Endometrial microvascular endothelial cells (primary cell): Measurements from ENCODE around the gene SLC35F1. TPM values are rescaled to one million over a fixed set of nuclear protein-coding genes. Genes with fewer than 3 reads are reported as not detected.

ENCODE experiments used
- in situ Hi-C: cut with HindIII; loops from 2 replicates; pipeline ENCODE4 v1.10.0; 2017; ENCODE audit warnings: low sequenced_read_pairs, low pct_unique_long_range_greater_than_20kb; ENCODE audit errors: inconsistent ontology term
- total RNA-seq: library from RNA; depleted of rRNA; stranded (reverse); fragments of >200 nt; gene quantifications from one replicate; pipeline ENCODE4 v1.2.3, GENCODE V29; 2015; ENCODE audit errors: inconsistent ontology term

SLC35F1 gene
- total RNA-seq, 1 donor from 2014 or later: not detected

DNA sequence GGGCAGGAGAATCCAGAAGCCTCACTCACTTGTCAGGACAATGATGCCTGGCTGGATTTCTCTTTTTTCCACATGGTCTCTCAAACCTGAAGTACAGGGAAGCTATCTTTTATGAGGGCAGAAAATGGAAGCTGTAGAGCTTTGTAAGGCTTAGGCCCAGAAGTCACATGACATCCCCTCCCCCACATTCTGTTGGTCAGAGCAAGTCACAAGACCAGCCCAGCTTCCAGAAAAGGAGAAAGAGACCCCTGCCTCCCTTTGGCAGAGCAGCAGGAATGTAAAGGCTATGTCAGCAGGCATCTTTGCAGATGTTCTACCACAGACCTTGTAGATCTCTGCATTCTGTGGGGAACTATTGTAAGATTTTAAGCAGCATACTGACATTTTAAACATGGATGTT is 245.5 kb downstream of the SLC35F1 start:
- in situ Hi-C loops: no loop called here

DNA sequence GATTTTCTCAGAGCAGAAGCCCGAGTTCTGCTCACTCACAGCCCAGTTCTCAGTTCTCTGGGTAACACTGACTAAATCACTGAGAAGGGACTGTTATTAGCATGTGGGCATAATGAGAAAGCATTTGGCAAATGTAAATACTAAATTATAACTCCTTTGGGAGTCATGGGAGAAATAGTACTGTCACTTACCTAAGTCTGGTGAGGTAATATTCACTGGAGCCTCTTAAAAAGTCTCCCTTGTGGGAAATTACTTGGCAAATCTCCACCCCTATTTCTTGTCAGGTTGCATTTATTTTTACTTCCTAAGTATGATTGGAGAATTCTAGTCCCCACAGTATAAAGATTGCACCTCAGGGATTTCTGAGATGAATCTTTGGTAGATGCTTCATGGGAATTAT is 254.3 kb downstream of the SLC35F1 start:
- in situ Hi-C loops: no loop called here

DNA sequence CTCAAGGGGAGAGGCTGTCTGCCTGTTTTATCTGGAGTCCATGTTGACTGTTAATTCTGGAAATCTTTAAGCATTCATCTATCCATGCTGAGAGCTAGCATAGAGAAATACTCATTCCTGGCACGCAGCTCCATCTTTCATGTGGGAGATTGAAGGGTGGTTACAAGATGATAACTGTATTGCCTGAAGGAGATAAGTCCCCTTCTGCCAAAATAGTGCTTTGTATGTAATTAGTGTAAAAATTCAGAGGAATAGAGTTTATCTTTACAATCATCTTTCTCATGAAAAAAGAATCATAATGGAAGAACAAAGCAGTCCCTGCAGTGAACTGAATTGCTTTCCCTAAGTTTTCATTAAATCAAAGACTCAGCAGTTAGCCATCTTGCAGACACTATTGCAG is 256.5 kb downstream of the SLC35F1 start:
- in situ Hi-C loops: no loop called here

DNA sequence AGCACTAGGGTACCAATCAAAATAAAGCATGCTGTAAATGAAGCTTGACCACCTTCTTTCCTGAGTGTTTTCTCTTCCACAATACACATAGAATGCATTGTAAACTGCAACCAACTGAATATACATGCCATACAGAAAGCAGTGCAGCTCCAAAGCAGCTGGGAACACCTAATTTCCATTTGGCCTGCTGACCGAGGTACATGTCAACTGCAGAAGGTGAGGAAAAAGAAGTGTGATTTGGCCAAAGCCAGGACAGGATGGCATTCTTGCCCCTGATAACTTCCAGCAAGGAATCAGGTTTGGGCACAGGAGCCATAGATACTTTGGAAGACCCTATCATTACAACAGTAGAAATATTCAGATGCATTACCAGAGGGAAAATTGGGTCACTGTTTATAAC is 258.4 kb downstream of the SLC35F1 start:
- in situ Hi-C loops: no loop called here

DNA sequence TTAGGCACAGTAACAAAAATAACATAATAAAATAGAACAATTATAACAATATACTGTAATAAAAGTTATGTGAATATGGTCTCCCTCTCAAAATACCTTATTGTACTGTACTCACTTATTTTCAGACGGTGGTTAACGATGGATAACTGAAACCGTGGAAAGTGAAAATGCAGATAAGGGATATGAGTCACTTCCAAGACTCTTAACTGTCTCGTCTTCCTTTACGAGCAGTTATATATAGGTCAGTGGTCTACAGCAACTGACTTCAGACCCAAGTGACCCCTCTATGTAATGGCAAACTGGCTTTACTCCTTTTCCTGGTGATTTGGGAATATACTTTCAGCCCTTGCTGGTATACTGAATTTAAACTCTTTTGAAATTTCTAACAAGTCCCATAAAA is 261.4 kb downstream of the SLC35F1 start:
- in situ Hi-C loops: no loop called here

DNA sequence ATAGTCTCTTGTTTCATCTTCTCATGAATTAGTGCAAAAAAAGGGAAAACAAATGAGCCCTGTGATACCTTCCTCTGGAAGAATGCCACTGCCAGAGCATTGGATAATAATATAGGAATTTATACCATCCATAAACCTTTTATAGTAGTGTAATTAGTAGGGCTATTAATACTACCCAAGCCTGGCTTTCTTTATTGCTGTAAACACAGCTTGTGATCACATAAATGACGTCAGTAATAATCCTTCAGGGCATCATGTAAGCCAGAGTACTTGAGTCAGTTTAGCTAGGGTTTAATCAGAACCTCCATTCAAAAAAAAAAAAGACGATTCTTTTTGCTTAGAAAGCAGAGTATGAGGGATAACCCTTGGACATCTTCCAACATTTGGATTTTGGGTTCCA is 264.8 kb downstream of the SLC35F1 start:
- in situ Hi-C loops: no loop called here

DNA sequence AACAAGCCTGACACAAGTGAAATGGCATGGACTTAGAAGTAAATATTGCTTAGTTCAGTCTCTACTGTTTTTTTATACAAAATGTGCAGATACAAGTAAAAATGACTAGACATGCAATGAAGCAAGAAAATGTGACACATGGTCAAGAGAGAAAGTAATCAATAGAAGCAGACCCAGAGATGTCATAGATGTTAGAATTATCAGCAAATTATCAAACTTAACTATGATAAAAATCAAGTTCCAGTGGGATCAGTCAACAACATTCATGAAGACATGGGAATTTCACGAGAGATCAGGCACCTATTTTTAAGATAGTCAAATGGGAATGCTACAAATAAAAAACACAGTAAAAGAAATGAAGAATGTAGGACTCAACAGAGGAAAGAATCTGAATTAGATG is 267.0 kb downstream of the SLC35F1 start:
- in situ Hi-C loops: no loop called here

DNA sequence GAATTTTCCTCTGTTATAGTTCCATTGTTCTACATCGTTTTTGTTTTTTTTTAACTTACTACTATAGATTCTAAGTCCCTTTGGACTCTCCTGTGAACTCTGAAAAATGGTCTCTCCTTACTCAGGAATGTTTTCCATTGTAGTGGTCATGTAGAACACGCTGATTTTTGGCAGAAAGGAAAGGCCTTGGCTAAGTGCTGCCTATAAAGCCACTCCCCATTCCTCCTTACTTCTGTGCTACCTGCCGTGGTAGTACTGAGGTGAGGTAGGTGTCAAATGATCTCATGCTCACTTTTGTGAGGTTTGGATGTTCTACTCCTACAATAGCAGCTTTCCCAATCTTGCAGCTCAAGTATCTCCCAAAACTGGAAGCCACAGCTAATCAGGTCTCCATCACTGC is 270.7 kb downstream of the SLC35F1 start:
- in situ Hi-C loops: no loop called here

DNA sequence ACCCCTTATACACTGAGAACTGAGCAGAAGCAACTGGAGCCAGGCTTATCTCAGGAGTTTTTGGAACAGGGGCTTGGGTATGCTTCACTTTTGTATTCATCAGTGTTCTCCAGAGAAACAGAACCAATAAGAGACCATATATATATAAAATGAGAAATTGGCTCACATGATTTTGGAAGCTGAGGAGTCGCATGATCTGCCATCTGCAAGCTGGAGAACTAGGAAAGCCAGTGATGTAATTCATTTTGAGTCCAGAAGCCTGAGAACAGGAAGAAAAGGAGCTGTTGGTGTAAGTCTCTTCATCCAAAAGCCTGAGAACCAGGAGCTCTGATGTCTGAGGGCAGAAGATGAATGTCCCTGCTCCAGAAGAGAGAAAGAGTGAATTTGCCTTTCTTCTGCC is 272.0 kb downstream of the SLC35F1 start:
- in situ Hi-C loops: no loop called here

DNA sequence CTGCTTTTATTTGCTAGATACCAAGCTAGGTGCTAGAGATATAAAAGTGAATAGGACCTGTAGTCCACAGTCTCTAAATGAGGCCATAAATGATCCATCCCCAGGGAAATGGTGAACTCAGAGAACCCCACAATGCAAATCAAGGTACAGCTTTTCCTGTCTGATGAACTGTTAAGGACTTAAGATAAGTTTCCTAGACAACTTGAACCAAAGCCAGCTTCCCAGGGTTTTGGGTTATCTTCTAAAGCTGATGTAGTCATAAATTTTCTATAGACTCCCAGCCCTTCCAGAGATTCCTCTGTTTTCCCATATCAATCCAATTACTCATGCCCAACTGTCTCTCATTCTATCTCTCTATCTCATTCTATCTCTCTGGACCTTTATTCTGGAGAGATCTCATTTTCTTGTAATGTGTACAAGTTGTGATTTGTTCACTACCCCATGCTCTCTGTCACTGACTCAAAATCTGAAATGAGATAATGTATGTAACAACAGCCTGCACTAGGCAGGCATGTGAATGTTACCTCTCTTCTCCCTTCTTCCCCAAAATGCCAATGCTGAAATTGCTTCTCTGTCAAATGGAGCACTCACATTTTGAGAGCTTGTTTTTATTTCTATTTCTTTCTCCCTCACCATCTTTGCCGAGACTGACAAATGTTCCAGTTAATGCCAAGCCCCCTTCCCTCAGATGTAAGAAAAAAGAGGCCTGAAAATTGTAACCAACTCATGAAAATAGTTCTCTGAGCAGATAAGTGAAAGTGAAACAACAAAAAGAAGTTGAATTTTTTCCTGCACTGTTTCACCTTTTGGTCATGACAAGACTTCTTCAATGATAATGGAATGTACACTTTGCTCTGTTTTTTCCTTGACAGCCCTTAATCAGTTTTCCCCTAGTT is 279.9 kb downstream of the SLC35F1 start:
- in situ Hi-C loops: no loop called here

DNA sequence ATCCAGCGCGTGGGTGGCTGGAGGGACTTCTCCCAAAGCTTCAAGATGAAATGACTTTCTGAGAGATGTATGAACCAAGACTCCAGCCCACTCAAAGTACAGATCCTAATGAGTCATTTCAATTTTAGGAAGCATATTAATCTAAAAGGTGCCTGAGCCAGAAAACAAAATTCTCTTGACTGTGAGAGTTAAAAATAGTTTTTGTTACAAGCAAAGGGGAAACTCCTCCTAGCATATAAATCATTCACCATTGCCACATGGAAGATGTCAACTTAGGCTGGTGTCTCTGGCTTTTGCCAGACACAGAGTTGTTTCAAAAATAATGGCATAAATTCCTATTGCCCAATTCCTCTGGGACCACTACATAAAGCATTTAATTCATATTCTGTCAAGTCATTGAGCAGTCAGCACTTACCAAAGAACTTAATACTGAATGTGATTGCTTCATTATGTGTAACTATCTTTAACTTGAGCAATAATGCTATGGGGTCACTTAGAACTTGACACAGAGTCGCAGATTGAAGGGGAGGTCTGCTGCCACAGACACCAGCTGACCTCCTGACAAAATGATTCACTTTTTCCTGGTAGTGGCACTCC is 280.6 kb downstream of the SLC35F1 start:
- in situ Hi-C loops: no loop called here

DNA sequence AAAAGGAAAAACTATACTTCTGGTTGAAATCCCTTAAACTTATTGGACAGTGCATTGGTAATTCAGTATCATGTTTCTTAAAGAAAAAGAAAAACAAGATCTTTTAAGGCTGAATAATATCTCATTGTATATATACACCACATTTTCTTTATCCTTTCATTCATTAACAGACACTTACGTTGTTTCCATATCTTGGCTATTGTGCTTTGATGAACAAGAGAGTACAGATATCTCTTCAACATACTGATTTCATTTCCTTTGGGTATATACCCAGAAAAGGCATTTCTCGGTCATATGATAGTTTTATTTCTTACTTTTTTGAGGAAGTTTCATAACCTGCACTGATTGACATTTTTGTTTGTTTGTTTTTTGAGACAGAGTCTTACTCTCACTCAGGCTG is 281.5 kb downstream of the SLC35F1 start:
- in situ Hi-C loops: no loop called here

DNA sequence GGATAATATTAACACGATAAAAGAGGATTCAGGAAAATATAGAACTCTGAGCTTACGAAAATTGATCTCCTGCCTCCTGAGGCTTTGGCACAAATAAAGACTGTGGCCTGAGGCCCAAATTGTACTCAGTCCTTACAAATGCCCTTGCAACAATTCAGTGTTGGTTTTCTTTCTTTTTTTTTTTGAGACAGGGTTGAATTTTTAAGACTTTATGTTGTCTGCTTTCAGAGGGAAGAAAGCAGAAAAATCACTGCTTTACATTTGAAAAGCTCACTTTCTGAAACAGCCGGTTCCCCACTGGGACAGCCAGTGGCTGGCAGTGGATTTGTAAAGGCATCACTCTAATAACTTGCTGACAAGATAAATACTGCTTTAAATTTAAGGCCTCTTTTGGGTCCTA is 290.5 kb downstream of the SLC35F1 start:
- in situ Hi-C loops: no loop called here

DNA sequence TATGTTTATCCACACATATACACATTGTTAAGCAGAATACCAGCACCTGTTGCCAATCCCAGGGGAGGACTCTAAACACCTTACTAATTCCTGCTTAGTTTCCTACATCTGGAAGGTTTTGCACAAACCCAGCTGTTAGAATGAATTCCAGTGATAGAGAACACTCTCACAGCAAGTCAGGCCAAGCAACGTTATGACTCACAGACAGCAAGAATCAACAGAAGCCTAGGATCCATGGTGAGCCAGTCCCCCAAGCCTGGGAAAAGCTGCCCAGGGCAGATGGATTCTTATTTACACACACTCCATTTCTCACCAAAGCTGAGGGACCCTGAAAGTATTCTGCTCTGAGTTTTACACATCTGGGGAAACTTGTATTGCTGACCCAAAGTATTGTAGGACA is 291.7 kb downstream of the SLC35F1 start:
- in situ Hi-C loops: no loop called here

DNA sequence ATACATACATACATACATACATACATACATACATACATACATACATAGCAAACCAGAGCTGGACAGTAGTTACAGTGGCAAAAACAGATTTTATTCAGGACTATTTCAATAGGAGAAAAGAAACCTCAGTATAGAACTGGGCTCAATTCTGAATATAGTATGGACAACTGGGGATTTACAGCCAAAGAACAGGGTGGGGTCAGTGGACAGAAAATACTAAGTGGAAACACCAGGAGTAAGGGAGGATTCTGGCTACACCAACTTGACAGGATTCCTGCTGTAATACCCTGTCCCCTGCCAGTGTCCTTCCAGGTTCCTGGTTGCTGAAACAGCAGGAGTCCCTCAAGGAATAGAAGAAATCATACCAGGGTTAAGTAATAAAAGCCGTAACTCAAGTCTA is 293.1 kb downstream of the SLC35F1 start:
- in situ Hi-C loops: no loop called here

DNA sequence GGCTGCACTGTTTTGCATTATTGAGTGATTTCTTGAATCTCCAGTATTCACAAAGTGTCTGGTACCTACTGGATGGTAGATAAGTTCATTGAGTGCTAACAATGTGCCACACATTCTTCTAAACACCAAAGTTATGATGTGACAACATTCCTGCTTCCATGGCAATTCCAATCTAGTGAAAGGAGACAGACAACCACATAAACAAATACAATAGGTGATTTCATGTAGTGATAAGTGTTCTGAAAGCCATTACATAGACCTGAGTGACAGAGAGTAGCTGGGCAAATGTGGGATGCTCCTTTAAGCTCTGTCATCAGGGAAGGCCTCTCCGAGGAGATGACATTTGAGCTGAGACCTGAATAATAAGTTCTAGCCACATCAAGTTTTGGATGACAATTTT is 295.5 kb downstream of the SLC35F1 start:
- in situ Hi-C loops: no loop called here

DNA sequence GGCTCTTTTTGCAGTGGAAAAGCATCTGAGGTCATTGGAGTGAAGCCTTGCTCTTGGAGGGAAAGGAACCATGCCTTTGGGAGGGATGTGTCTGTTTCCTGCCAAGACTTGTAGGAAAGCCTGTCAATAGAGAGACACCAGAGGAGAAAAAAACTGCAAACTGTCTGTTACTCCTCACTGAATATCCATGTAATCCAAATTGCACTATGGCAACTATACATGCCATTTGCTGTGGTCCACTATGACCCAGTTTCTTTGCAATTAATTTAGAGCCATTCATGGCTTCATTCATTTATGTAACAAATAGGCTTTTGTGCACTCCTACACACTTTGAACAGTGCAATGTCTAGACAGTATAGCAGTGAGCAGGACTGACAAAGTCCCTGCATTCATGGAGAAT is 296.5 kb downstream of the SLC35F1 start:
- in situ Hi-C loops: no loop called here

DNA sequence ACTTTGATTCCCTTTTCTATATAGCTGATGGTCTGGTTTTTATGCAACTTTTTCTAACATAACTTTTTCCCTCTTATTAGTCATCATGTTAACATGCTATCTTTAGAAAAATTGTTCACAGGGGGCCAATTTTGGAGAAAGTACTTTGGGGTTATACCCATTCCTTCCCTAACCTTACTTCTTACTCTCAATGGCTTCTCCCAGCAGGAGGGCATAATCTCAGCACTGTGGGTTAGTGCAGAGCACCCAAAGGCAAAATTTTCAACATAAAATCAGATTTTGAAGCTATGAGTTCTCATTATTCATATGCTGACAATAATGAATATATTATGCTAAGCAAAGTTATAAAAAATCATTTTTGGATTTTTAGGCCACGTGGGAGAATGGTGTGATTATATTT is 299.2 kb downstream of the SLC35F1 start:
- in situ Hi-C loops: no loop called here

DNA sequence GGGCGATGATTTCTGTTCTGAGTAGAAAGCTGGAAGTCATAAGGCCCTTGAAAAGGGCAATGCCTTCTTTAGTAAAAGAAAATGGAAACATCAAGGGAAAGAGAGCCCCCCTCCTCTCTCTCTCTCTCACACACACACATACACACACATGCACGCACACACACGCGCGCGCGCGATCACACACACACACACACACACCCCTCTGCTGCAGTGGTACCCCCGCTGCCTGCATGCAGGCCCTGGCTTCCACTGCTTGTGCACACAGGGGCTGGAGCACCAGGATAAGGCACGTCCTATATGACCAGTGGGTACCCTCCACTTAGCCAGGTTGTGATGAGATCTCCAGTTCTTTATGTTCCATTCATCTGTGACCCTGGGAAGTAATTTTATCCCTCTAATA is 300.9 kb downstream of the SLC35F1 start:
- in situ Hi-C loops: no loop called here

DNA sequence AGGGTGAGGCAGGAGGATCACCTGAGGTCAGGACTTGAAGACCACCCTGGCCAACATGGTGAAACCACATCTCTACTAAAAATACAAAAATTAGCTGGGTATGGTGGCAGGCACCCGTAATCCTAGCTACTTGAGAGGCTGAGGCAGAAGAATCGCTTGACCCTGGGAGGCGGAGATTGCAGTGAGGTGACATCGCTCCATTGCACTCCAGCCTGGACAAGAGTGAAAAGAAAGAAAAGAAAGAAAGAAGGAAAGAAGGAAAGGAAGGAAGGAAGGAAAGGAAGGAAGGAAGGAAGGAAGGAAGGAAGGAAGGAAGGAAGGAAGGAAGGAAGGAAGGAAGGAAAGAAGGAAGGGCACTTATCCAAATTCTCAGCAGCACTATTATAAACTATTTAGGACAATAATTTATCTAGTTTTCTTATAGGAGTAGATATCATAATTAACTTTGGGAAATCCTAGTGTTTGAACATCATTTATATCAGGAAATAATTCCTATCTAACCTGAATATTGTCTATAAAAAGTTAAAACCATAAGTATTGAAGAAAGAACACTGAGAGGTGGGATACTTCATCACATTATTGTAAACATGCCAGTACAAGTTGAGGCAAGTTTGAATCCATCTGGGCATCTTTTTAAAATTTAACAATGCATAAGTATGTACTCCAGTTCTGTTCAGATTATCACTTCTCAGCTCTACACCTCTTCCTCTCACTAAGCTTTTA is 305.5 kb downstream of the SLC35F1 start:
- in situ Hi-C loops: no loop called here
